ENCODE results near the gene RNF112.
"Not testable (repeated sequence)": the region's sequence is repeated elsewhere in the genome, so short reads cannot be mapped to it uniquely, and the experiment has no call there.

Gene RNF112

DNA sequence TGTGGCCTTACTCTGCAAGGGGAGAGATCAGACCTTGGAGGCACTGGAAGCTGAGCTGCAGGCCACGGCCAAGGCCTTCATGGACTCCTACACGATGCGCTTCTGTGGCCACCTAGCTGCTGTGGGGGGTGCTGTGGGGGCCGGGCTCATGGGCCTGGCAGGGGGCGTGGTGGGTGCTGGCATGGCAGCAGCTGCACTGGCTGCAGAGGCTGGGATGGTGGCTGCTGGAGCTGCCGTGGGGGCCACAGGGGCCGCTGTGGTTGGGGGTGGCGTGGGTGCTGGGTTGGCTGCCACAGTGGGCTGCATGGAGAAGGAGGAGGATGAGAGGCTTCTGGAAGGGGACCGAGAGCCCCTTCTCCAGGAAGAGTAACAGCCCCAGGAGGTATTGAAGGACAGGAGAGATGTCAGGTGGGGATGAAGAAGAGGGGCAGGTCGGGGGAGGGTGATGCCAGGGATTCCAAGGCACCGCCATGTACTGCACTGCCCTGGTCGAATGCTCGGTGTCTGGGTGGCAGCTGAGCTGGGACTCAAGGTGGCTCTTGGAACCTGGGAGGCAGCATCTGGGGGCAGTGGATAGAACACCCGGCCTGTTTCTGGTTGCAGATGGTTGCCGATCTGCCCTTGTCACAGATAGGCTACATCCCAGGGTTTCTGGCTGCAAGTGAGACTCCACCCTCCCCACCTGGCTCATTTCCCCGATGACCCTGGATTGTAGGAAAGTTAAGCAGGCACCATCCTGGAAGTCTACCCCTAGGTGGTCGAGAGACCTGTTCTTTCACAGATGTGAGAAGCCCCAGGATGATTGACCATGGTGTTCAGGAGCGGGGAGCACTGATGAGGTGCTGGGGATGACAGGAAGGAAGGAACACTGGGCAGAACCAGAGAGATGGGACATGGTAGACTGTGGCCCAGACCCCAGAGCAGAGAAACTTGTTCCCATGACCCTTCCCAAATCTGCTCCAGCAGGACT lies 5.1 kb downstream of the RNF112 start:
- DNase-seq = no peak

DNA sequence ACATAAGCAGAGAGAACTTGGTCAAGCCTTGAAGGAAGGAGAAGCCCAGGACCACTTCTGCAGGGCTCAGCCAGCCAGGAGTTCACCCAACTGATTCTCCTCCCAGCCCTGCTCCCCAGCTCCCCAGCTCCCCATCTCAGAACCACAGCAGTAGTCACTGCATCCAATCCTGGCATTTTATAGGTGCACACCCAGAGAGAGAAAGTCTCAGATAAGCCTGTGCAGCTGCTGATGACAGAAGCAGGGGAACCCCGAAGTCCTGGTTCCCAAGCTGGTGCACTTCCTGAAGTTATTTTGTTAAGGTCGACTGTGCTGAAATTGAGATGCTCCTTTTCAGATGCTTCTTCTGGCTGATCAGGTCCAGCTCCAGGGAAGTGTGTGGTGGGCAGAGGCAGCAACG lies 6.6 kb downstream of the RNF112 start:
- no peak for DNase-seq

DNA sequence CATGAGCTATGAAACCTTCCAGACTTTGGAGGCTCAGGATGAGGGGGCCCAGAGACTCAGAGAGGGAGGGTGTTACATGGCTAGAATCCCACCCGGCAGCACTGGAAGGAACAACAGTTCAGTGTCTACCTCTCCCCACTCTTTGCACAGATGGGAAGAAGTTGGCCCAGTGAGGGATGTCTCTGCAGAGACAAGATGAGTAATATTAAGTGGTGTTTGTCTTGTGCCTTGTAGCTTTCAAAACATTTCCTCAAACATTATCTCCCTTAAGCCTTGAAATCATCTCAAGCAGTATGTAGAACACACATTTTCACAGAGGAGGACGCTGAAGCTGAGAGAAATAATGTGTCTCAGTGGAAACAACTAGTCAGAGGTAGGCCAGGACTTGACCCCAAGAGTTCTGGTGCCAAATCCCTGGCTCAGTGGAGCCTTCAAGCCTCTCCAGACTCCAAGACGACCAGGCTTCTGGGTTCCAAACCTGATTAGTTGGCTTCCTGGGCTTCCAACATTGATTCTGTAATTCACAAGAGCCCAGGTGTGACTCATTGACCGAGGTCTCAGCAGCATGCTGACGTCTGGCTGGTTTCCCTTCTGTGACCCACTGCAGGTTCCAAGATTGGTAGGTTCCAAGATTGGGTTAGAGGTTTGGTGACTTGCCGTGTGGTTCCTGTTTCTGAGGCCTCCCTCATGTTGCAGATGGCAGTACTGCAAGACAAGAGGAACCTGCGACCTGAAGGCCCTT lies 7.4 kb downstream of the RNF112 start:
- no peak for DNase-seq

DNA sequence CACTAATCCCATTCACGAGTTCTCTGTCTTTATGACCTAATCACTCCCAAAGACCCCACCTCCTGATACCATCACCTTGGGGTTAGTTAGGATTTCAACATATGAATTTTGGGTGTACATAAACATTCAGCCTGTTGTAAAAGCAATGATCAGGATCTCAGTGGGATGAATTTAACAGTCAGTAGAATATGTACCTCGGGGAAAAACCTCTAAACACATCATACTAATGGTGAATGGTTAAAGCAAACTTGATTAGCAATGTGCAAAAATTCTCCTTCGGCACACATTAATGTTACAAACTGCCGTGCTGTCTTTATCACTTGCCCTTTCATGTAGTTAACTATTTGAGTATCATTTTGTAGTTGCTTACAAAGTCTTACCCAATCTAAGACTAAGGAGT lies 10.2 kb downstream of the RNF112 start:
- no peak for DNase-seq

GRCh38 chr17:19421926-19422325 lies 10.9 kb downstream of the RNF112 start:
- no peak for DNase-seq

GRCh38 chr17:19424934-19425868 lies 14.2 kb downstream of the RNF112 start:
- no peak for DNase-seq

GRCh38 chr17:19426631-19427030 lies 15.6 kb downstream of the RNF112 start:
- DNase-seq = no peak

DNA sequence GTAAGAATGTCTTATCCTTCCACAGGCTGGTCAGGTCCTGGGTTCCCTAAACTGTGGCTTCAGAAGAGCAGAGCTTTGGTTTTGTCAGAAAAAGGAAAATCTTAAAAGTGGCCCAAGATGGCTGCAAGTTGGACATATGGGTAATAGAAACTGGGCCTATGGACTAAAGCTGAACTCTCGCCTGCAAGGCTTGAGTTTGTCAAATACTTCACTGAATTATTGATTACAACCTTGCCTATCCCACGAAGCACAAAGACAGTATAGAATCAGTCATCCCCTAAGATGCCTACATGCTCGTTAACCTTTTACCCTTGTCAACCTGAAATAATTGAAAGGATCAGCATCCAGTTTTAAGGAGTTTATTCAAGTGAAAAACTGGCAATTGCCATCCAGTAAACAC lies 20.7 kb downstream of the RNF112 start:
- DNase-seq = no peak

GRCh38 chr17:19433255-19433654 lies 22.2 kb downstream of the RNF112 start:
- DNase-seq = no peak

GRCh38 chr17:19433727-19434340 lies 22.8 kb downstream of the RNF112 start:
- no peak for DNase-seq

- no peak for DNase-seq
Measured at GRCh38 chr17:19440421-19440820, 29.4 kb downstream of the RNF112 start.

DNA sequence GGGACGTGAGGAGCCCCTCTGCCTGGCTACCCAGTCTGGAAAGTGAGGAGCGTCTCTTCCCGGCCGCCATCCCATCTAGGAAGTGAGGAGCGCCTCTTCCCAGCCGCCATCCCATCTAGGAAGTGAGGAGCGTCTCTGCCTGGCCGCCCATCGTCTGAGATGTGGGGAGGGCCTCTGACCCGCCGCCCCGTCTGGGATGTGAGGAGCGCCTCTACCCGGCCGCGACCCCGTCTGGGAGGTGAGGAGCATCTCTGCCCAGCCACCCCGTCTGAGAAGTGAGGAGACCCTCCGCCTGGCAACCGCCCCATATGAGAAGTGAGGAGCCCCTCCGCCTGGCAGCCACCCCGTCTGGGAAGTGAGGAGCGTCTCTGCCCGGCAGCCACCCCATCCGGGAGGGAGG lies 30.3 kb downstream of the RNF112 start:
- DNase-seq = not testable (repeated sequence)

- no peak for DNase-seq
Measured at GRCh38 chr17:19442731-19443130, 31.7 kb downstream of the RNF112 start.

- no peak for DNase-seq
Measured at GRCh38 chr17:19443148-19443547, 32.1 kb downstream of the RNF112 start.

DNA sequence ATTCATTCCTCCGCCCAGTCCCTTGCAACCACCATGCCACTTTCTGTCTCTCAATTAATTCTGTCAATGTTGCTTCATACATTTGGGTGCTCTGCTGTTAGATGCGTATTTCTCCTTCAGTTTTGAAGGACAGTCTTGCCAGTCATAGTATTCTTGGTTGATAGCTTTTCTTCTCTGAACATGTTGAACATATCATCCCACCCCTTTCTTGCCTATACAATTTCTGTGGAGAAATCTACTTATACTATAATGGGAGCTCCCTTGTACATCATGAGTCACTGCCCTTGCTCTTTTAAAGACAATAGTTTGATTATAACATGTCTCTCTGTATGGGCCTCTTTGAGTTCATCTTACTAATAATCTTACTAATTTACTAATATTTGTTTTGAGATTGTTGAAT lies 34.1 kb downstream of the RNF112 start:
- no peak for DNase-seq

GRCh38 chr17:19446577-19446976 lies 35.5 kb downstream of the RNF112 start:
- not testable (repeated sequence) for DNase-seq

- peak; percentile 30 for DNase-seq
Measured at GRCh38 chr17:19447085-19447583, 36.1 kb downstream of the RNF112 start.

GRCh38 chr17:19448341-19449268 lies 37.6 kb downstream of the RNF112 start:
- DNase-seq = no peak

- no peak for DNase-seq
Measured at GRCh38 chr17:19449656-19450055, 38.6 kb downstream of the RNF112 start.

GRCh38 chr17:19453296-19453695 lies 42.3 kb downstream of the RNF112 start:
- no peak for DNase-seq

DNA sequence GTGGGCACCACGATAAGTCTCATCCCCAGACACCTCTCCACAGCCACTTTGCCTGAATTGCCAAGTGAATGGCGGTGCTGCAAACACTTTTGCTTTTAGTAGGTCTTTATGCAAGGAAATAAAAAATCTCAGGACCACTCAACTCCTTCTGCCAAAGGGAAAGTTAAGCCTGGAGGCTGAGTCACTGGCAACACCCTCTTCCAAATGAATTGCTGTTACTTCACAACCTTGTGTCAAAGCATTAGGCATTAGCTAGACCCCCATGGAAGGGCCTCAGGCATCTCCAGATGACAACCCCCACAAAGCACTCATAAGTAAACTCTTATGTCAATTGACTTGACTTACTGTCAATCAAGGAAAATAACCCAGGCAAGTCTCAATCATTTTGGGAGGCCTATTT lies 43.0 kb downstream of the RNF112 start:
- no peak for DNase-seq
